ACHN (cell line): ENCODE results near the gene LRP2BP.

ENCODE experiments used
- DNase-seq: peaks from one replicate; pipeline ENCODE4 v3.0.0-alpha.2; 2015
- in situ Hi-C: cut with HindIII; loops from 2 replicates; pipeline ENCODE4 v1.10.0; 2017; ENCODE audit warnings: low sequenced_read_pairs, low pct_ligation_motif_present, low pct_unique_long_range_greater_than_20kb

The LRP2BP gene

GRCh38 chr4:185396724-185397385 is 1.1 kb upstream of the LRP2BP start, which contains the start of gene ANKRD37:
Gene ANKRD37 (plus strand): TSS chr4:185396841. CDS start chr4:185396924, 83 bp downstream.
- in situ Hi-C loops = no loop called here
- DNase-seq = no peak

- in situ Hi-C loops = no loop called here
- peak; percentile 95 for DNase-seq
Observed at GRCh38 chr4:185395956-185396723, 416 bp upstream of the LRP2BP start.

GRCh38 chr4:185394568-185395237 is 1.0 kb downstream of the LRP2BP start:
- in situ Hi-C loops = no loop called here
- DNase-seq = no peak

- in situ Hi-C loops = no loop called here
- DNase-seq = no peak
Observed at GRCh38 chr4:185392156-185392555, 3.6 kb downstream of the LRP2BP start.

GRCh38 chr4:185390941-185391340 is 4.8 kb downstream of the LRP2BP start:
- in situ Hi-C loops = no loop called here

GRCh38 chr4:185387957-185388356 is 7.8 kb downstream of the LRP2BP start:
- DNase-seq = no peak
- in situ Hi-C loops = no loop called here

More at GRCh38 chr4:185390941-185391340, 4.8 kb downstream of the LRP2BP start:
- DNase-seq = no peak

GRCh38 chr4:185384930-185385331 is 10.8 kb downstream of the LRP2BP start:
- in situ Hi-C loops = no loop called here
- DNase-seq = no peak

- in situ Hi-C loops = no loop called here
- no peak for DNase-seq
Observed at GRCh38 chr4:185384061-185384460, 11.7 kb downstream of the LRP2BP start.

- DNase-seq = no peak
- in situ Hi-C loops = no loop called here
Observed at GRCh38 chr4:185383451-185383850, 12.3 kb downstream of the LRP2BP start.

- no peak for DNase-seq
- in situ Hi-C loops = no loop called here
Observed at GRCh38 chr4:185382754-185383153, 13.0 kb downstream of the LRP2BP start.

- in situ Hi-C loops = no loop called here
- DNase-seq = no peak
Observed at GRCh38 chr4:185381288-185382196, 14.2 kb downstream of the LRP2BP start.

GRCh38 chr4:185380320-185380719 is 15.4 kb downstream of the LRP2BP start:
- in situ Hi-C loops = no loop called here

GRCh38 chr4:185379326-185380295 is 16.1 kb downstream of the LRP2BP start:
- DNase-seq = no peak
- in situ Hi-C loops = no loop called here

More at GRCh38 chr4:185380320-185380719, 15.4 kb downstream of the LRP2BP start:
- no peak for DNase-seq

GRCh38 chr4:185378264-185378663 is 17.5 kb downstream of the LRP2BP start:
- in situ Hi-C loops = no loop called here
- DNase-seq = no peak

GRCh38 chr4:185374573-185374972 is 21.2 kb downstream of the LRP2BP start:
- no peak for DNase-seq
- in situ Hi-C loops = no loop called here

- DNase-seq = no peak
- in situ Hi-C loops = no loop called here
Observed at GRCh38 chr4:185374027-185374426, 21.7 kb downstream of the LRP2BP start.

- DNase-seq = no peak
- in situ Hi-C loops = no loop called here
Observed at GRCh38 chr4:185371702-185372101, 24.0 kb downstream of the LRP2BP start.
